ENCODE measurements around the gene C5orf63. TPM values are rescaled to one million over a fixed set of nuclear protein-coding genes. Genes with fewer than 3 reads are reported as not detected.
"Not testable (repeated sequence)": the region's sequence is repeated elsewhere in the genome, so short reads cannot be mapped to it uniquely, and the experiment has no call there.

C5orf63 gene
- 10 to 100 TPM in 1 of 2 experiments, 1 to 10 TPM in 1; 8.8 to 11.6 TPM for total RNA-seq

DNA sequence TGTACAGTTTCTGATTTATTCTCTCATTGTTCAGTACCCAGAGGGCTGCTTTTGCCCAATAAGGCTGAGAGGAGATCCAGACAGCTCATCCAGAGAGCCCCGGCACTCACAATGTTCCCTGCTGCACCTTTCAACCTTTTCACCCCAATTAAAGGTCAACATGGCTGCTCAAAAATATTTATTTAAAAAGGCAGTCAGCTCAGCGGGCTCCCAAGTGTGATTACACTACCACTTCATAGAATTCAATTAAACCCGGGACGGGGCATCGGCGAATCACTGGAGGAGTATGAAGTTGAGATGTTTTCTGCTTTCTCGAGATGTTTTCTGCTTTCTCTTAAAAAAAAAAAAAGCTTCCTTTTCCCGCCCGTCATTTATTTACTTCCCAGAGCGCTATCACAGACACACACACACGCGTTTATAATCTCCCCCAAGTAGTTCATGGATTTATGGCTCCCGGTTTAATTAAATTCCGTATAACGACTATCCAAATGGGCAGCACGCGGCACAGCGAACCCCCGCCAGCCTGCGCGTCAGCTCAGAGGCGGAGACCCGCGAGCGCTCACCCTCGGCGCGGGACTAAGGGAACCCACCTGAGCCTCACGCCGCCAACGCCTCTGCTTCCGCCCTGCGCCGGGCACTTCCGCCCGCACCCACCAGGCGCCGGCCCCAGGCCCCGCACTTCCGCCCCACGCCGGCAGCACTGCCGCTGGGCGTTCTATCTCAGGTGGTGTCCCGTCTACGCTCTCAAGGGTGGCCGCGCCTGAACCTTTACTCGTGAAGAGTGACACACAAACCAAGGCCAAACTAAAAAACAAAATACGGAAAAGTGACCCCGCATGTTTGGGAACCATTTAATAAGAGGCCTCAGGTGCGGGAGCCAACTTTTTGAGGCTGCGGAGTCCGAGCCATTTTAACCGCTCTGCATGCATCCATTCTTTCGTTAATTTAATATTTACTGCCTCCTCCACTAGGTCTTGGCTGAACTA lies at the start of gene C5orf63:
Gene C5orf63, minus strand, starts transcription at position 642 of the 986 bp plus-strand sequence. CDS start 14,507 bp downstream, outside the sequence.
- Mint-ChIP-seq H3K27ac (peak within 1 kb of the TSS; percentile 82), H3K4me3 (peak within 1 kb of the TSS; percentile 85), H3K27me3 (no peaks in the 10 kb centered on the region), H3K9me3 (no peaks in the 10 kb centered on the region), H3K4me1 (peaks cover 11% of the 10 kb centered on the region), H3K36me3 (peaks cover 22% of the 10 kb centered on the region)
- POLR2A ChIA-PET, result interaction anchor here (0.7 to 2.0 kb wide), 7 partner anchors 8 to 295 kb away, joined by 3 to 10 read pairs (median 6); partner anchors contain the start of gene MARCHF3
- DNase-seq, result peak; percentile 84
- peak; percentile 99 for ATAC-seq (ENCODE audit: low read depth)

DNA sequence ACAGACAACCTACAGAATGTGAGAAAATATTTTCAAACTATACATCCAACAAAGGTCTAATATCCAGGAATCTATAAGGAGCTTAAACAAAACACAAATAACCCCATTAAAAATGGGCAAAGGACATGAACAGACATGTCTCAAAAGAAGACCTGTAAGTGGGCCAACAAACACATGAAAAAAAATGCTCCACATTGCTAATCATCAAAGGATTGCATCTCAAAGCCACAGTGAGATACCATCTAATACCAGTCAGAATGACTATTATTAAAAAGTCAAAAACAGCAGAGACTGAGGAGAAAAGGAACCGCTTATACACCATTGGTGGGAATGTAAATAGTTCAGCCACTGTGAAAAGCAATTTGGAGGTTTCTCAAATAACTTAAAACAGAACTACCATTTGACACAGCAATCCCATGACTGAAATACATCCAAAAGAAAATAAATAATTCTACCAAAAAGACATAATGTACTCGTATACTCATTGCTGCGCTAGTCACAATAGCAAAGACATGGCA lies 39.1 kb upstream of the C5orf63 start:
- no peak overlapping the region for H3K27ac Mint-ChIP-seq
- POLR2A ChIA-PET, result interaction anchor here (0.6 kb wide), 1 partner anchor 74 kb away, joined by 4 read pairs; no protein-coding TSS in a partner anchor
- H3K9me3 Mint-ChIP-seq, result peaks cover 8% of the 10 kb centered on the region
- ATAC-seq (ENCODE audit: low read depth) (no peak), DNase-seq (no peak)
- H3K36me3 Mint-ChIP-seq, result no peaks in the 10 kb centered on the region
- no peak overlapping the region for H3K4me3 Mint-ChIP-seq
- H3K4me1 Mint-ChIP-seq, result no peaks in the 10 kb centered on the region
- peaks cover 11% of the 10 kb centered on the region for H3K27me3 Mint-ChIP-seq

DNA sequence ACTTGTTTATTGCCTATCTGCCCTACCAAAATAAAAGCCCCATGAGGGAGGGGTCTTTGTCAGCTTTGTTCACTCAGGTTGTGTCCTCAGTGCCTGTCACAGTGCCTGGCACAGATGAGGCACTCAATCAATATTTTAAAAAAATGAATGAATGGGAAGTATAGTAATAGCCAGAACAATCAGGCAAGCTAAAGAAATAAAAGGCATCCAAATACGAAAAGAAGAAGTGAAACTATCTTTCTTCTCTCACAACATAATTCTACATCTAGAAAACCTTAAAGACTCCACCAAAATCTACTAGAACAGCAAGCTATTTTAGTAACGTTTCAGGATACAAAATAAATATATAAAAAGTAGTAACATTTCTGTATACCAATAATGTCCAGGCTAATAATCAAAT lies 37.8 kb upstream of the C5orf63 start:
- peaks cover 8% of the 10 kb centered on the region for H3K9me3 Mint-ChIP-seq
- H3K27me3 Mint-ChIP-seq, result peaks cover 11% of the 10 kb centered on the region
- no peaks in the 10 kb centered on the region for H3K4me1 Mint-ChIP-seq
- no peaks in the 10 kb centered on the region for H3K36me3 Mint-ChIP-seq
- POLR2A ChIA-PET, result no interaction called here
- DNase-seq (no peak), ATAC-seq (ENCODE audit: low read depth) (no peak)
- no peak overlapping the region for H3K27ac Mint-ChIP-seq
- no peak overlapping the region for H3K4me3 Mint-ChIP-seq

DNA sequence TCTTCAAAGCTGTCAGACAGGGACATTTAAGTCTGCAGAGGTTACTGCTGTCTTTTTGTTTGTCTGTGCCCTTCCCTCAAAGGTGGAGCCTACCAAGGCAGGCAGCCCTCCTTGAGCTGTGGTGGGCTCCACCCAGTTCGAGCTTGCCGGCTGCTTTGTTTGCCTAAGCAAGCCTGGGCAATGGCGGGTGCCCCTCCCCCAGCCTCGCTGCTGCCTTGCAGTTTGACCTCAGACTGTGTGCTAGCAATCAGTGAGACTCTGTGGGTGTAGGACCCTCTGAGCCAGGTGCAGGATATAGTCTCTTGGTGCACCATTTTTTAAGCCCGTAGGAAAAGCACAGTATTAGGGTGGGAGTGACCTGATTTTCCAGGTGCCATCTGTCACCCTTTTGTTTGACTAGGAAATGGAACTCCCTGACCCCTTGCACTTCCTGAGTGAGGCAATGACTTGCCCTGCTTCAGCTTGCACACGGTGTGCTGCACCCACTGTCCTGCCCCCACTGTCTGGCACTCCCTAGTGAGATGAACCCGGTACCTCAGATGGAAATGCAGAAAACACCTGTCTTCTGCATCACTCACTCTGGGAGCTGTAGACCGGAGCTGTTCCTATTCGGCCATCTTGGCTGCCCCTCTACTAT lies 35.4 kb upstream of the C5orf63 start:
- ATAC-seq (ENCODE audit: low read depth); DNase-seq; POLR2A ChIA-PET; H3K4me3 Mint-ChIP-seq; H3K36me3 Mint-ChIP-seq; H3K27ac Mint-ChIP-seq; H3K4me1 Mint-ChIP-seq: not testable (repeated sequence)
- peaks cover 10% of the 10 kb centered on the region for H3K9me3 Mint-ChIP-seq
- peaks cover 11% of the 10 kb centered on the region for H3K27me3 Mint-ChIP-seq

DNA sequence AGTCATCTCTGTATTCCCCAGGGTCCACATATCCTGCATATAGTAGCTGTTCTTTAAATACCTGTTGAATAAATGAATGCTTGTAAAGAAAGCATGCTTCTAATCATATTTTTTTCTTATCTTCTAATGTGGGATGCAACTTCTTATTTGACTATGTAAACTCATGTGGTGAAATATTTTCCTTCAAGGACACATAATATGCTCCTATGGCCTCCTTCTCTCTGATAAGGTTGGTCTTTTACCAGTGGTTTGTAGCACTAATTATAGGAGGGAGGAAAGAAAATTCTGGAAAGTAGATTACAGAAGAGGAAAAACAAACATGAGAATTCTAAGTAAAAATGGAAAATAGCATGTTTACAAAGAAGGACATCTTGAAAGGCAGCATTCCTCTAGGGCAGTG lies 28.6 kb upstream of the C5orf63 start:
- H3K4me1 Mint-ChIP-seq, result no peaks in the 10 kb centered on the region
- no peak for DNase-seq
- no peak overlapping the region for H3K27ac Mint-ChIP-seq
- no peaks in the 10 kb centered on the region for H3K27me3 Mint-ChIP-seq
- no peaks in the 10 kb centered on the region for H3K36me3 Mint-ChIP-seq
- ATAC-seq (ENCODE audit: low read depth), result no peak
- POLR2A ChIA-PET, result no interaction called here
- H3K4me3 Mint-ChIP-seq, result no peak overlapping the region
- peaks cover 2% of the 10 kb centered on the region for H3K9me3 Mint-ChIP-seq

DNA sequence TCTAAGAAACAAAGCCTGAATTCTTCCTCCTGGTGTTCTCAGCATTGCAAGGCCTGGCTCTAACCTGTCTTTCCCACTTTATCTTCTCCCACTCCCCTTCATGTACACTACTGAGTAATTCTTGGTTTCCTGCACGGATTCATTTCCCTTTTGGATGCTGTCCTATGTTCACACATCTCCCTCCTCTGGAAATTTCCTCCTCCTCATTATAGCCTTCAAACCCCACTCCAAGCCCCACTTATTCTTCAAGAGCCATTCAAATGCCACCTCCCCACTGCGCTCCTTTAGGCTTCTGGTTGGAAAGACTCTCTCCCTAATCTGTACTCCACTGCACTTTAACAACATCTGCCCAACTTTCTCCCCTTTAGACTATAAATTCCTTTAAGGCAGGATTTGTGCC lies 28.2 kb upstream of the C5orf63 start:
- DNase-seq (no peak), ATAC-seq (ENCODE audit: low read depth) (no peak)
- no peaks in the 10 kb centered on the region for H3K36me3 Mint-ChIP-seq
- H3K27me3 Mint-ChIP-seq, result no peaks in the 10 kb centered on the region
- H3K9me3 Mint-ChIP-seq, result peaks cover 2% of the 10 kb centered on the region
- POLR2A ChIA-PET, result no interaction called here
- no peaks in the 10 kb centered on the region for H3K4me1 Mint-ChIP-seq
- H3K27ac Mint-ChIP-seq, result no peak overlapping the region
- H3K4me3 Mint-ChIP-seq, result no peak overlapping the region

DNA sequence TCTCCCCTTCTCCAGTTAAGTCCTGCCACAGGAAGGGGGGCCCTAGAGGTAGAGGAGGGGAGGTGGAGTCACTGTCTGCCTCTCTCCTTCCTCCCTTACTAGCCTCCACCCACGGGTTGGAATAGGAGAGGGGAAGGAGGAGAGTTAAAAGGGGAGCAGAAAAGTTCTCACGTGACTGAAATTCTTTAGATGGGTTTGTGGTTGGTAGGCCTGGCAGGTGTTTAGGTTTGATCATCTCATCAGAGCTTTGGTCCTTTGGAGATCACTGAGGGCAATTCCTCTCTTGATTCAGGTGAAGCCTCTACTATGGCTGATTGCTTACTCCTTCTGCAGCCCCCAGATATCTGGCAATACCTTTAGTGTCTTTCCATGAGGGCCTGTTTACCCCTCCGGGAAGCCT lies 24.9 kb upstream of the C5orf63 start:
- H3K27ac Mint-ChIP-seq, result no peak overlapping the region
- ATAC-seq (ENCODE audit: low read depth) (no peak), DNase-seq (no peak)
- H3K36me3 Mint-ChIP-seq, result no peaks in the 10 kb centered on the region
- H3K4me3 Mint-ChIP-seq, result no peak overlapping the region
- H3K27me3 Mint-ChIP-seq, result peaks cover 4% of the 10 kb centered on the region
- no peaks in the 10 kb centered on the region for H3K4me1 Mint-ChIP-seq
- no peaks in the 10 kb centered on the region for H3K9me3 Mint-ChIP-seq
- POLR2A ChIA-PET, result no interaction called here

DNA sequence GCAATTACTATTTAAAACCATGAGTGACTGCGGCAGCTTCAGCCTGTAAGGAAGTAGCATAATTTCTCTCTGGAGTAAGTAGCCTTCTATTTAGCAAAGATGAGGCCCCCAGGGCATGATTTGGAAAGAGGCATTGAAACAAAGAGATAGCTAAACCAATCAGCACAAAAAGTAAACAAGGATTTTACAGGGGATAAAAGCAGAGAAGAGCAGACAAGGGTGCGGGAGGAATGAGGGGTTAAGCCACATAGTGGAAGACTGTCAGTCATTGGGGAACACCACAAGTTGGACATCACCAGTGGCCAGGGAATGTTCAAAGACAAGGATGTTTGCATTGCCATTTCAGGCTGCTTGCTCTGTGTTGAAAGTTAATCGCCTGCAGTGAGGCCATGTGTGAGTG lies 24.0 kb upstream of the C5orf63 start:
- Mint-ChIP-seq H3K27ac (no peak overlapping the region), H3K4me3 (no peak overlapping the region), H3K36me3 (no peaks in the 10 kb centered on the region), H3K27me3 (peaks cover 4% of the 10 kb centered on the region), H3K4me1 (no peaks in the 10 kb centered on the region), H3K9me3 (no peaks in the 10 kb centered on the region)
- POLR2A ChIA-PET, result no interaction called here
- ATAC-seq (ENCODE audit: low read depth), result no peak
- no peak for DNase-seq

DNA sequence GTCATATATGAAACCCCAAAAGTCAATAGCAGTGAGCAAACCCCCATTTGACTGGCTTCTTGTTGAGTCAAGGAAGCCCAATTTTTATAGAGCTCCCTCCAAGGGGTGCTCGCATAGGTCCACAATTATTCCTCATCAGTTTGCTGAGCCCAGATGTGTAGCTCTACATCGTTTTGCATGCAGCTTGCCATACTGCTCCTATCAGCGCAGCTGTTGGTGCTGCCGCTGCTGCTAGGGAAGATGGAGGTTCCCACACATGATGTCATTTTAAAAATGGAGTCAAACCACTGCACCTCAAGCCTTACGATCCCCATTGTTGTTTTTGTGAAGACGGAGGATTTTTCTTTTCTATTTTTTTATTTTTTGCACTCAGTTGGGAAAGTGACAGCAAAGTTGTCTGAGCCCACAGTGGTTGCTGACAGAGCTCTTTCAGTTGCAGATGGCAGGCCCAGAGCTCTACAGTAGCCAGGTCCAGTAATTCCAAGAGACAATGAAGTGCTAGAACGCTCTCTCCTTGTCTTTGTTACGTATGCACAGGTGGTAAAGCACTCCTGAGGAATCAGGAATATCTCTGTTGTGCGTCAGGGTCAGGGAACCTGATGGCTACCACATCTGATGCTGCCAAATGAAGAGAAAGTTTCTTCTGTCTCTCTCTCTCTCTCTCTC lies 23.2 kb upstream of the C5orf63 start:
- H3K9me3 Mint-ChIP-seq, result no peaks in the 10 kb centered on the region
- H3K4me3 Mint-ChIP-seq, result no peak overlapping the region
- H3K27ac Mint-ChIP-seq, result no peak overlapping the region
- no peak for DNase-seq
- H3K4me1 Mint-ChIP-seq, result no peaks in the 10 kb centered on the region
- POLR2A ChIA-PET, result no interaction called here
- peaks cover 4% of the 10 kb centered on the region for H3K27me3 Mint-ChIP-seq
- ATAC-seq (ENCODE audit: low read depth), result no peak
- H3K36me3 Mint-ChIP-seq, result no peaks in the 10 kb centered on the region

DNA sequence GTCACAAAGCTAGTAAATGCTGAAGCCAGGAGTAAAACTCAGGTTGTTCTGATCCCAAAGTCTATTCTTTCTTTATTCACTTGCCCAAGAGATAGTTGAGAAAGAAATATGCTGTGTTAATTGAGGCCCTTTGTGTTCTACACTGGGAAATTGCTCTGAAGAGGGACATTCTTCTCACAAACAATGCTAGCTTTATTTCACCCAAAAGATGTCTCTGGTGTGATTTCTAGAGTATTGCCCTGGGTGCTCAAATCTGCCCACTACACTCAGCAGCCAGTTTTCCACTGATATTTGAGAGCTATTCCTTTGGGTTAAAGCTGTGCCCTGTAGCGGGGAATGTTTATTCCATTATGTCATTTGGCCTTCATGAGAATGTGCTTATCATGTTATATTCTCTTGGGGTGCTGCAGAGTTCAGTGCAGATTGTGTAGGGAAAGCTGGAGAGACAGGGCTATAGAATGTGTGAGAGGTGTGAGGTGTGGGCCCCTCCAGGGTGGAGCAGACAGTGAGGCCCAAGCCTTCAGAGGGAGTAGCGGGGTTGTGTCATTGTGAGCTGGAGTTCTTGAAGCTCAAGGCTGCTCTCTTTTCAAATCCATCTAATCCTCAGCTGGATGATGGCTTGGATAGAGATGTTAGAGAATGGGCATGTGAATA lies 21.0 kb upstream of the C5orf63 start:
- H3K27me3 Mint-ChIP-seq, result peaks cover 4% of the 10 kb centered on the region
- no peak for DNase-seq
- H3K36me3 Mint-ChIP-seq, result no peaks in the 10 kb centered on the region
- POLR2A ChIA-PET, result no interaction called here
- H3K9me3 Mint-ChIP-seq, result no peaks in the 10 kb centered on the region
- H3K27ac Mint-ChIP-seq, result no peak overlapping the region
- peaks cover under 1% of the 10 kb centered on the region for H3K4me1 Mint-ChIP-seq
- no peak for ATAC-seq (ENCODE audit: low read depth)
- H3K4me3 Mint-ChIP-seq, result no peak overlapping the region

DNA sequence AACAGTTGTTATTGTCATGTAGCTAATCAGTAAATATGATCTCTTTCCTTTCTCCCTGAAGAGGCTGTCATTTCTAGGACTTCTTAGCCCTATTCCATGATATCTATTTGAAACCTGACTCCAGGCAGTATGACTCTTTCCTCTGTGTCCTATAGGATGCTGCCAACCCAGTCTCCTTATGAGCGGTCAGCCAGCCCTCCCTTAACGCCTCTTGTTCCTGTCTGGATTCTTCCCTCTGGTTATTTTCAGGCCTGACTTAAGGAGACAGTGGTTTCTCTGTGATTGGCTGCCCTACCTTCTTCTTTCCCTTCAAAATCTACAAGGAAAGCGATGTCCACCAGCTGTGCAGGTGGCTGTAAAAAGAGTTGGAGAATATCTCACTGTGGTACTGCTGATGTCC lies 19.4 kb upstream of the C5orf63 start:
- H3K4me3 Mint-ChIP-seq, result no peak overlapping the region
- H3K27ac Mint-ChIP-seq, result no peak overlapping the region

DNA sequence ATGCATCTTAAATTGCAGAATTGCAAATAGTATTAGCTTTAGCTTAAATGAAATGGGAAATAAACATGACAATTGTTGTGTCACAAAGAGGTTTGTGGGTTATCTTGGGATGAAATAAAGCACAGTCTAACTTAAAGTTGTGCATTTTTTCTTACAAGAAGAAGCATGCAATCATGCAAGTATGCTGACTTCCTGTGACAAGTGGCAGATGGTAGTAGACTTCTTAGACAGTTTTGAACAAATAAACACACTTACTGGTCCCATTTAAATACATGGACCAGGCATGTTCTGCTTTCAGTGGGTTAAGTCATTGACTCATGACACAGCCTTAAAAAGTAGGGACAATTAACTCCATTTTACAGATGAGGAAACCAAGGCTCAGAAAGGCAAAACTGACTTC lies 15.9 kb upstream of the C5orf63 start:
- H3K27ac Mint-ChIP-seq, result no peak overlapping the region

More for the DNA sequence above, 19.4 kb upstream of the C5orf63 start:
- H3K36me3 Mint-ChIP-seq, result no peaks in the 10 kb centered on the region
- peaks cover 4% of the 10 kb centered on the region for H3K27me3 Mint-ChIP-seq
- no peaks in the 10 kb centered on the region for H3K9me3 Mint-ChIP-seq
- ATAC-seq (ENCODE audit: low read depth) (no peak), DNase-seq (no peak)
- peaks cover 5% of the 10 kb centered on the region for H3K4me1 Mint-ChIP-seq
- POLR2A ChIA-PET, result no interaction called here

DNA sequence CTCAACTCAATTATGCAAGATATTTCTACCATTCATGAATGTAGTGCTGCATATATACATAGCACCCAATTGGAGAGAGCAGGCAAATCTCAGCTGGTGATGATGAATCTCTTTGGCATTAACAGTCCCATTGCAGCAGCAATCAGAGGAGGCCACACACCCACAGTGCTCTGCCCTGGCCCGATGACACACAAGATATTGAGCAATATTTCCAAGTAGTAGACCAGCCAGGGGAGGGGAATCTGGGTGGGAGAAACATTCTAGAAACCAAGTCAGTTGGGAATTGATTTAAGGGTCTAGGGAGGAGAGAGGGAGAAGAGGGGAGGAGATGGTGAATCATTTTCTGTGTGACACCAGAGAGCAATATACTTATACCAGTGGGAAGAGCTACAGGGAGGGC lies 14.9 kb upstream of the C5orf63 start:
- ATAC-seq (ENCODE audit: low read depth) (no peak), DNase-seq (no peak)
- Mint-ChIP-seq H3K27ac (no peak overlapping the region), H3K36me3 (no peaks in the 10 kb centered on the region), H3K9me3 (no peaks in the 10 kb centered on the region), H3K4me1 (peaks cover 5% of the 10 kb centered on the region), H3K27me3 (peaks cover 2% of the 10 kb centered on the region), H3K4me3 (no peak overlapping the region)
- POLR2A ChIA-PET, result no interaction called here

More for the DNA sequence above, 15.9 kb upstream of the C5orf63 start:
- Mint-ChIP-seq H3K4me1 (peaks cover 5% of the 10 kb centered on the region), H3K9me3 (no peaks in the 10 kb centered on the region), H3K36me3 (no peaks in the 10 kb centered on the region), H3K4me3 (no peak overlapping the region), H3K27me3 (peaks cover 2% of the 10 kb centered on the region)
- DNase-seq (no peak), ATAC-seq (ENCODE audit: low read depth) (no peak)
- POLR2A ChIA-PET, result interaction anchor here (0.5 kb wide), 1 partner anchor 44 kb away, joined by 6 read pairs; no protein-coding TSS in a partner anchor
